GM19468 (cell line): Measurements from ENCODE around the gene PDE5A.
A peak's percentile ranks its signal among the peaks of the same experiment; 100 is the strongest.

Experiments used
- ATAC-seq: cut with Tn5 transposase; IDR thresholded peaks from one replicate; pipeline ENCODE4 v1.9.1; 2021; ENCODE audit warnings: mild to moderate bottlenecking, moderate library complexity, moderate number of reproducible peaks; ENCODE audit not compliant: unreplicated experiment; ENCODE audit errors: extremely low read depth

PDE5A gene

DNA sequence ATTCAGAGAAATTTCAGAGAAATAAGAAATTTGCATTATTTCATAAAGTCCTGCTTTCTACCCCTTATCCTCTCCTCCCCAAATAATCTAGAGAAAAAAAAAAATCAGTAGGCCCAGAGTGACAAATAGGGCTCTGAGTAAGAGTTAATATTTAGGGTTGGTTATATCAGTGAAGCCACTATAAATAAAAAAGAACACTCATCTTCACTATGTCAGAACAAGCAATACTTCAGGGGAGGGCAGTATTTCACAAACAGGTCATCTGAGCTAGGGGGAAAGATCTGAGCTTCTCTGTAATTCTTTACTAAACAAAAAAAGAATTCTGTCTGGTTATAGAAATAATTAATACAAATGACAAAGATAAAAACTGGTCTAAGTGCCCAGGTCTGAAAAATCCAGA lies 39.4 kb downstream of the PDE5A start:
- ATAC-seq, result no peak

- no peak for ATAC-seq
Observed at GRCh38 chr4:119587796-119588195, 40.8 kb downstream of the PDE5A start.

GRCh38 chr4:119585771-119586170 lies 42.8 kb downstream of the PDE5A start:
- ATAC-seq, result no peak

- no peak for ATAC-seq
Observed at GRCh38 chr4:119581190-119581873, 47.3 kb downstream of the PDE5A start.

GRCh38 chr4:119580293-119580692 lies 48.3 kb downstream of the PDE5A start:
- no peak for ATAC-seq

DNA sequence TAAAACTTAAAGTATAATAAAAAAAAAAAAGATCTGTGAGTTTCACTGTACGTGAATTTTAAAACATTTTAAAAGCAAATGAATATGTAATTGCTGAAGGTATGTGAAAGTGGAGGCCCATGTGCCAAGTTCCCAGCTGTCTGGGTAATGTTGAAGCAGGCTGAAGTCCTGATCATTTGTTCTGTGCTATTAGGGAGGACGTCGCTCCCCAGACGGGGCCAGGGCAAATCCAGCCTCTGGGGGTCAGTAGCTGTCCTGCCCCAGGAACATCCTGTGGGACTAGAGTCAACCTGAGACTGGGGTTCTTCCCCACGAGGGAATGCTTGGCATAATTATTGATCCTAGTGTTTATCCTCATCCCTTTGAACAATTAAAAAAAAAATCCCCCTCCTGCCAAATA lies 48.8 kb downstream of the PDE5A start:
- no peak for ATAC-seq

DNA sequence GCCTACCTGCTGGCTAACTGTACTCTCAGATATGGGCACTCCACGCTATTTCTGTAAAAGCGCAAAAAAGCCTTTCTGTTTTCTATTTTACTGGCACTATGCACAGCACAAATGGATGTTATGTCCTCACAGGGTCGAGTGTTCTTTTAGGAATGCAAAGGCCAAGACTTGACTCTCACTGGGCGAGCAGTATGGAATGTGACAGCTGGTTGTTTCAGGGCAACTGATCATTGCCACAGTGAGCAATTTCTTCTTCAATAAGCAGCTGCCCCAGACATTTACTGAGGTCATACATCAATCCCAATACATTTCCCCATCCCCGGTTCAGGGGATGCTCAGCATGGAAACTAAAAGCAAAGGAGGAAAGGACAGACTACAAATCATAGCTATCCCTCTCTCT lies 58.2 kb downstream of the PDE5A start:
- no peak for ATAC-seq

- no peak for ATAC-seq
Observed at GRCh38 chr4:119564106-119564505, 64.5 kb downstream of the PDE5A start.

DNA sequence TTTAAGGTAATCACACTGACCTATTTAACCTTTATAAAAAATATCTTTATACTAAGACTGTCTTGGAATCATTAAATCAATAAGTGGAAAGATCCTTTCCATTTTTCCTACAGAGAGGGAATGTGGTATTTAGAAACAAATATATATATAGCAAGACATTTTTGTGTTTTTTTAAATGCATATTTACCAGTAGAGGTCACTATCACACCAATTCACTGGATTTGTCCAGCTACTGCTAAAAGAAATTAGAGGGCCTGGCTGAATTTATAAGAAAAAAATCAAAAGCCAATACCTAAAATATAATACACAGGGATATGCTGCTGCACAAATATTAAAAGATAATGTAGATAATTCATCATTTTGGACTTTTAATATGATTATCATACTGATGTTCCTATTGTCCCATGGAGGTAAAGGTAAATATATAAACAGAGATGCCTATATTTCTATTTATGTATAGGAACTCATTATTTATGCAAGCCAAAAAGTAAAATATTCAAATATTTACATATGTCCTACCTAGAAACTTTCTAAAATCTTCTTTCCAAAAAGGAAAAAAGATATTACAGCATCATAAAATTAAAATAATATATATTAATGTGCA lies 69.5 kb downstream of the PDE5A start:
- no peak for ATAC-seq

DNA sequence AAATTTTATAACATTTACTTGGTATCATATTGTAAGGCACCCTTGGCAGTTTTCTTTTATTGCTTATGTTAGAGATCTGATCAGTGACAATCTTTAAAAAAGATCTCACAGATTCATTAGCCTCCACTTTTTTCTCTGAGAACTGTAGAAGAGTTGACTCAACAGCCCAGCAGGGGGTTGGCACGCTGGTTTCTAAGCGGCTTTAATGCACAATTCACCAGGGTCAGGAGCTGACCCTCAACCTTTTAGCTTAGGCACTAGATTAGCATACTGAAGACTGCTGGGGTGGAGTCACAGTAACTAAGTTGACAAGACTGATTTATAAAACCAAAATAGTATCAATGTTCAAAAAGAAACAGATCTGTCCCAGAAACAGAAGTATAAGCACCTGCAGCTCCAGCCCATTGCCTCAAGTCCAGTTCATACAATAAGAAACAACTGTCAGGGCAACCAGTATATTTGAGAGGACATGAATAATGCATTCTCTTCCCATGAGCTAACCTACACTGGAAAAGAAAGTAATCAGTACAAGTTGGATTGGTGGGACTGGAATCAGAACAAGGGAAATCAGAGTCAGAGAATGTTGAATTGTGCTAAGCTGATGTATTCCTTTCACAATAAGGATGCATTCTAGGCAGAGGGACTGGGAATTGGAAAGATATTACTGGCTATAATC lies 77.6 kb downstream of the PDE5A start:
- ATAC-seq, result no peak

DNA sequence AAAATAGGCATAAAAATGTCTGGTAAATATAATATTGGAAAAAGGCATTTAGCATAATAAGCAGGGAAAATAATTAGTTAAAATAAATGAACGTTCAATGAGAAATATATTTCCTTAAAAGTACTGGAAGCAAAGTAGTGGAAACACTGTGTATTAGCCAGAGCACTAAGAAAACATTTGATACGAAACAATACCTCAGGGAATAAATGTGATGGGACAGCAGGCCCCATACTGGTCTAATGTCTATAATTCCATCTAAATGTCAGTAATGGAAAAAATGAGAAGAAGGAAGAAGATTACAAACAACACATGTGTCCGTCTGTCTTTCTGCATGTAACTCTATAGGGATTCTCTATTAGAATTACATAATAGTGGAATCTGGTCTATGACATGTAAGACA lies 79.0 kb downstream of the PDE5A start:
- ATAC-seq, result no peak

DNA sequence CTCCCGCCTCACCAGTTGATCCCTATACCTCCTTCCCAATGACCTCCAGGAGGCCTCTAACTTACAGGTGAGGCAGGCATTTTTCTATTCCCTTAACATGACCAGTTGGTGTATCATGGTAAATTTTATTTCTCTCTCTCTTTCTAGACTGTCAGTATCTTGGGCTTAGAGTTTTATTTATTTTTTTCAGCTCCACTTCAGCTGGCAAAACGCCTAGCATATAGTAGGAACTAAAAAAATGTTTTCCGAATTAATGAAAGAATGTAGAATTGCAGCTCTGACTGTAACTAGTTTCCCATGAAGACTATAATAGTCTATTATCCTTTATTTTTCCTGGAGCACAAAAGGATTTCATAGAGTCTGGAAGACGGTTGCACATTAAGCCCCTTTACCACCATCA lies 84.8 kb downstream of the PDE5A start:
- no peak for ATAC-seq

- ATAC-seq, result no peak
Observed at GRCh38 chr4:119543187-119543586, 85.4 kb downstream of the PDE5A start.

GRCh38 chr4:119540249-119540648 lies 88.4 kb downstream of the PDE5A start:
- no peak for ATAC-seq

GRCh38 chr4:119537586-119537985 lies 91.0 kb downstream of the PDE5A start:
- no peak for ATAC-seq

- peak; percentile 13 for ATAC-seq
Observed at GRCh38 chr4:119536572-119537528, 91.8 kb downstream of the PDE5A start.

DNA sequence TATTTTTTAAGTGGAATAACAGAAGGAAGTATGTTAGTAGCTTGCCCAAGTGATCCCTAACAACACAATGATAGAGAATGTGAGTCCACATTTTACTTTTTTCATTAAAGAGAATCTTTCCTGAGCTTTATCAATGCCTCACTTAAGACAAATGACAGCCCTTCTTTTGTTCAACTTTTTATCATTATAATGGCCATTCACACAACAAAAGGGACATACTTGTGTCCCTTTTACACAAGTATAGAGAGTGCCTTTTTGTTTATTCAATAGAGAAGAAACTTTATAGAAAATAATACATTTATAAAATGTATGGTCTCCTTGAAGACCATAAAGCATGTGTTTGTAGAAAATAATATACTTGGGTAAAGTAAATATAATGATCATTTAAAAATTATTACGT lies 96.3 kb downstream of the PDE5A start:
- ATAC-seq, result no peak

GRCh38 chr4:119529788-119530187 lies 98.8 kb downstream of the PDE5A start:
- ATAC-seq, result no peak

GRCh38 chr4:119526786-119527550 lies 101.6 kb downstream of the PDE5A start:
- ATAC-seq, result no peak
